Esophagus squamous epithelium (tissue), 4 donors: ENCODE measurements around the gene PRCC.

Experiments used
- CTCF ChIP-seq, 6 experiments: fragments of 450-650 bp in 4 of 6; fragments of 200-600 bp in 2 of 6; sonication (generic) in 2 of 6; IDR thresholded peaks; one replicate each; pipeline ENCODE4 v1.5.1; 2016 to 2019; ENCODE audit warnings: antibody characterized with exemption in 6 of 6, mild to moderate bottlenecking in 4 of 6, moderate library complexity in 4 of 6
- POLR2A ChIP-seq, 4 donors: fragments of 450-650 bp; IDR thresholded peaks; one replicate each; pipeline ENCODE4 v1.6.1; 2017; ENCODE audit warnings: antibody characterized with exemption in 4 of 4, mild to moderate bottlenecking in 4 of 4, moderate library complexity in 3 of 4

GRCh38 chr1:156747742-156748669, 19.3 kb upstream of the PRCC start:
- no peak for TF ChIP-seq CTCF (IDR thresholded peaks at IDR 0.05)
- TF ChIP-seq POLR2A (IDR thresholded peaks at IDR 0.05), result no peak
